PFSK-1 (cell line): ENCODE measurements around the gene ELP2.

Source experiments
- POLR2AphosphoS5 ChIP-seq: IDR thresholded peaks from 2 replicates; pipeline ENCODE4 v1.6.1; 2012; ENCODE audit warnings: low read depth, mild to moderate bottlenecking, control low read depth, low read length, moderate library complexity
- REST ChIP-seq, 2 experiments: IDR thresholded peaks; 2 replicates each; pipeline versions ENCODE4 v1.6.1 to v1.8.0; 2011 to 2012; ENCODE audit warnings: low read depth in 2 of 2, low read length in 2 of 2, control low read depth in 1 of 2, inconsistent platforms in 1 of 2, mild to moderate bottlenecking in 1 of 2, moderate library complexity in 1 of 2; ENCODE audit not compliant: insufficient read depth in 1 of 2
- SIN3A ChIP-seq: IDR thresholded peaks from 2 replicates; pipeline ENCODE4 v1.6.1; 2012; ENCODE audit warnings: mild to moderate bottlenecking, low read length, moderate library complexity, borderline replicate concordance; ENCODE audit not compliant: insufficient read depth
- TAF1 ChIP-seq: IDR thresholded peaks from 2 replicates; pipeline ENCODE4 v1.6.1; 2012; ENCODE audit warnings: low read length, control low read depth, borderline replicate concordance; ENCODE audit not compliant: insufficient read depth

DNA sequence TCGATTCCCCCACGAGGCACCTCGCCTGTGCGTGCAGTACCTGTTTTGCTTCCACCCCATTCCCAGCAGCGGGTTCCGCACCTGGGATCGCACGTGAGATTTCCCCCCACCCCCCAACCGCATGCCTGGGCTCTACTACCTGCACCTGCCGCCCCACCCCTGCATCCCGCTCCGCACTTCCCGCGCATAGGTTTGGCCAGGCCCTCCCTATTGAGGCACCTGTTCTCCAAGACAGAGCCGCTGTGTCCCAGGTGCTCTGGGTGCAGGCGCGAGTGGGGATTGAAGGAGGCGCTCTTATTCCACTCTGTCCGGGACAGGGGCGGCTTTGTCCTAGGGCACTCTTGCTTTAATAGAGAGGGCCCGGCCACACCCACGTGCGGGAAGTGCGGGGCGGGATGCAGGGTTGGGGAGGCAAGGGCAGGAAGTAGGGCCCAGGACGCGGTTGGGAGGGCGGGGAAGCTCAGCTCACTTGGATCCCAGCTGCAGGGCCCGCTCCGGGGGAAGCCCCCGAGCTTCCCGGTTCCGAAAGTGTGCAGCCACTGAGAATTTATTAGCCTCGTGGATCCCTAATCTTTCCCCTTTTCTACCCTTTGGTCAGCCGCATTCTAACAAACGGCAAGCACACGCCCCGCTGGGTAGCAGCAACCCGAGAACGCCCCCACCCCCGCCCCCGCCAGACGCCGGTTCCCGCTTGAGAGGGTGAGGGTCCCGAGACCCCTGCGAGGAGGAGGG is 56.9 kb downstream of the ELP2 start:
- TF ChIP-seq TAF1 (no peak), POLR2AphosphoS5 (no peak), REST (IDR thresholded peaks at IDR 0.05; ENCODE audit: insufficient read depth in 1 of 2, low read depth in 2 of 2, low read length in 2 of 2) (no peak), SIN3A (0 out of 2 replicates have a peak, but pooled peaks have one; percentile 18)
